Neural cell (in vitro differentiated cells): ENCODE data around the gene LRMDA. TPM values are rescaled to one million over a fixed set of nuclear protein-coding genes. Genes with fewer than 3 reads are reported as not detected.

Experiments
- H2AFZ ChIP-seq: fragments of 200-600, 300-800 bp; sonication (generic), shearing (Covaris generic); 2 replicates; pipeline ENCODE4 v1.6.0; 2014; ENCODE audit warnings: low read depth, mild to moderate bottlenecking, antibody characterized with exemption, low read length, moderate library complexity
- H3F3A ChIP-seq: fragments of 200-600 bp; shearing (Covaris generic); 2 replicates; pipeline ENCODE4 v1.6.1; 2016; ENCODE audit warnings: mild to moderate bottlenecking, moderate library complexity, mixed read lengths, antibody characterized with exemption, low read length; ENCODE audit not compliant: insufficient read depth, poor library complexity, severe bottlenecking
- H3K27ac ChIP-seq: fragments of 200-600, 300-800 bp; sonication (generic), shearing (Covaris generic); 2 replicates; pipeline ENCODE4 v1.5.1; 2014; ENCODE audit warnings: mild to moderate bottlenecking, low read length, moderate library complexity
- H3K27me3 ChIP-seq: fragments of 300-800, 200-600 bp; sonication (generic), shearing (Covaris generic); 2 replicates; pipeline ENCODE4 v1.6.0; 2014; ENCODE audit warnings: mild to moderate bottlenecking, low read depth, low read length, moderate library complexity; ENCODE audit not compliant: insufficient read depth
- H3K36me3 ChIP-seq: fragments of 300-800, 200-600 bp; sonication (generic), shearing (Covaris generic); 2 replicates; pipeline ENCODE4 v1.5.1; 2014; ENCODE audit warnings: mild to moderate bottlenecking, antibody characterized with exemption, low read length, moderate library complexity; ENCODE audit not compliant: insufficient read depth
- H3K4me2 ChIP-seq: fragments of 300-800, 200-600 bp; sonication (generic), shearing (Covaris generic); 2 replicates; pipeline ENCODE4 v1.6.0; 2014; ENCODE audit warnings: mild to moderate bottlenecking, low read length
- H3K4me3 ChIP-seq: fragments of 300-800, 200-600 bp; sonication (generic), shearing (Covaris generic); 2 replicates; pipeline ENCODE4 v1.5.1; 2014; ENCODE audit warnings: mild to moderate bottlenecking, low read length, moderate library complexity
- H3K79me2 ChIP-seq: fragments of 200-600 bp; shearing (Covaris generic); replicated peaks from 2 replicates; pipeline ENCODE4 v1.6.0; 2014; ENCODE audit warnings: mild to moderate bottlenecking, low read length, moderate library complexity; ENCODE audit not compliant: insufficient read depth
- H3K9ac ChIP-seq: fragments of 300-800, 200-600 bp; sonication (generic), shearing (Covaris generic); 2 replicates; pipeline ENCODE4 v1.6.1; 2016; ENCODE audit warnings: mild to moderate bottlenecking, low read length, mixed read lengths
- H3K9me2 ChIP-seq: fragments of 200-600 bp; shearing (Covaris generic); 2 replicates; pipeline ENCODE4 v1.6.1; 2016; ENCODE audit warnings: mild to moderate bottlenecking, low read length, mixed read lengths; ENCODE audit not compliant: insufficient read depth
- H3K9me3 ChIP-seq: fragments of 200-600, 300-800 bp; sonication (generic), shearing (Covaris generic); 2 replicates; pipeline ENCODE4 v1.6.1; 2016; ENCODE audit warnings: mild to moderate bottlenecking, mixed run types, low read length, moderate library complexity, mixed read lengths
- H4K20me1 ChIP-seq: fragments of 200-600 bp; shearing (Covaris generic); 2 replicates; pipeline ENCODE4 v1.6.1; 2016; ENCODE audit warnings: mild to moderate bottlenecking, mixed run types; ENCODE audit not compliant: insufficient read depth
- CTCF ChIP-seq: fragments of 450-650 bp; IDR thresholded peaks from 2 replicates; pipeline ENCODE4 v1.5.1; 2014; ENCODE audit warnings: antibody characterized with exemption, mild to moderate bottlenecking, moderate library complexity; ENCODE audit not compliant: poor library complexity, severe bottlenecking
- EP300 ChIP-seq: fragments of 450-650 bp; conservative IDR thresholded peaks from 2 replicates; pipeline ENCODE4 v1.6.1; 2014; ENCODE audit warnings: antibody characterized with exemption, mild to moderate bottlenecking, moderate library complexity; ENCODE audit not compliant: poor library complexity, severe bottlenecking
- EZH2 ChIP-seq: fragments of 200-600, 300-800 bp; shearing (Covaris generic), sonication (generic); IDR thresholded peaks from 2 replicates; pipeline ENCODE4 v1.6.1; 2014; ENCODE audit warnings: antibody characterized with exemption, low read length, borderline replicate concordance, mild to moderate bottlenecking; ENCODE audit not compliant: insufficient read depth, poor library complexity, severe bottlenecking
- MXI1 ChIP-seq: fragments of 450-650 bp; conservative IDR thresholded peaks from 2 replicates; pipeline ENCODE4 v1.6.1; 2014; ENCODE audit warnings: antibody characterized with exemption, mild to moderate bottlenecking; ENCODE audit not compliant: poor library complexity, severe bottlenecking
- POLR2AphosphoS5 ChIP-seq: IDR thresholded peaks from 2 replicates; pipeline ENCODE4 v1.6.1; 2012
- RAD21 ChIP-seq: fragments of 450-650 bp; conservative IDR thresholded peaks from 2 replicates; pipeline ENCODE4 v1.6.1; 2014; ENCODE audit warnings: antibody characterized with exemption, mild to moderate bottlenecking, moderate library complexity
- REST ChIP-seq: IDR thresholded peaks from 2 replicates; pipeline ENCODE4 v1.6.1; 2012; ENCODE audit warnings: borderline replicate concordance
- SMC3 ChIP-seq: fragments of 450-650 bp; conservative IDR thresholded peaks from 2 replicates; pipeline ENCODE4 v1.6.1; 2014; ENCODE audit warnings: antibody characterized with exemption, mild to moderate bottlenecking, moderate library complexity; ENCODE audit not compliant: poor library complexity
- TAF1 ChIP-seq: IDR thresholded peaks from 2 replicates; pipeline ENCODE4 v1.6.1; 2012; ENCODE audit warnings: low read depth
- polyA plus RNA-seq: library from polyadenylated mRNA; depleted of rRNA; stranded (reverse); fragments of >200 nt; gene quantifications from 2 replicates; pipeline ENCODE4 v1.2.3, GENCODE V29; 2014

Gene LRMDA
- polyA plus RNA-seq, 1 donor from 2014 or later = 5.6 TPM

- Histone ChIP-seq H3K9me2 (no peaks in the 10 kb centered on the region), H4K20me1 (no peaks in the 10 kb centered on the region), H3K79me2 (no peaks in the 10 kb centered on the region), H3K4me3 (no peak overlapping the region), H3K9me3 (no peaks in the 10 kb centered on the region), H3K27me3 (no peaks in the 10 kb centered on the region), H3K9ac (no peak overlapping the region), H2AFZ (no peak overlapping the region), H3K27ac (no peak overlapping the region), H3F3A (no peaks in the 10 kb centered on the region), H3K4me2 (no peak overlapping the region), H3K36me3 (no peaks in the 10 kb centered on the region)
- no peak for TF ChIP-seq MXI1
- no peak for TF ChIP-seq SMC3
- no peak for TF ChIP-seq RAD21
- no peak for TF ChIP-seq REST
- no peak for TF ChIP-seq EZH2
- no peak for TF ChIP-seq TAF1
- TF ChIP-seq POLR2AphosphoS5 = no peak
- TF ChIP-seq EP300 = no peak
- no peak for TF ChIP-seq CTCF
Observed at GRCh38 chr10:75858339-75858738, 426.9 kb downstream of the LRMDA start.

- TF ChIP-seq SMC3 = no peak
- no peak for TF ChIP-seq CTCF
- no peak for TF ChIP-seq TAF1
- TF ChIP-seq POLR2AphosphoS5 = no peak
- no peak for TF ChIP-seq EP300
- TF ChIP-seq RAD21 = no peak
- TF ChIP-seq REST = no peak
- no peak for TF ChIP-seq EZH2
- no peak for TF ChIP-seq MXI1
- Histone ChIP-seq H3K79me2 (no peaks in the 10 kb centered on the region), H3K36me3 (no peaks in the 10 kb centered on the region), H3K27ac (no peak overlapping the region), H2AFZ (no peak overlapping the region), H3K9ac (no peak overlapping the region), H3K4me2 (no peak overlapping the region), H4K20me1 (no peaks in the 10 kb centered on the region), H3F3A (no peaks in the 10 kb centered on the region), H3K9me2 (no peaks in the 10 kb centered on the region), H3K4me3 (no peak overlapping the region), H3K27me3 (no peaks in the 10 kb centered on the region), H3K9me3 (no peaks in the 10 kb centered on the region)
Observed at GRCh38 chr10:75859141-75859540, 427.7 kb downstream of the LRMDA start.
